ENCODE measurements around the gene SNX1. TPM values are rescaled to one million over a fixed set of nuclear protein-coding genes. Genes with fewer than 3 reads are reported as not detected.

The SNX1 gene
- total and polyA plus RNA-seq, 2 of the 13 experiments (the other 11 are each of a cell fraction or from before 2014, with no cell fraction given) = 29.3 to 60.1 TPM

GRCh38 chr15:64093627-64094417 lies 2.0 kb upstream of the SNX1 start, which contains the start of gene CIAO2A (continued):
- TF ChIP-seq ZBTB14 (CRISPR knock-in tag; IDR thresholded peaks at IDR 0.05) (no peak), KLF13 (CRISPR knock-in tag; IDR thresholded peaks at IDR 0.05) (no peak), NCOR1 (IDR thresholded peaks at IDR 0.05; ENCODE audit: borderline replicate concordance, low read length) (no peak; the same call in 1 of the 2 replicates), GTF2F1 (IDR thresholded peaks at IDR 0.05; ENCODE audit: low read length) (no peak), TGIF2 (CRISPR knock-in tag; IDR thresholded peaks at IDR 0.05) (no peak), ZBTB46 (CRISPR knock-in tag; IDR thresholded peaks at IDR 0.05; ENCODE audit: borderline replicate concordance) (no peak), ZNF20 (CRISPR knock-in tag; IDR thresholded peaks at IDR 0.05) (no peak), ZNF17 (CRISPR knock-in tag; IDR thresholded peaks at IDR 0.05) (no peak), PLSCR1 (CRISPR knock-in tag; IDR thresholded peaks at IDR 0.05; ENCODE audit: borderline replicate concordance) (no peak), NPAS2 (CRISPR knock-in tag; IDR thresholded peaks at IDR 0.05; ENCODE audit: borderline replicate concordance) (no peak), ZXDC (CRISPR knock-in tag; IDR thresholded peaks at IDR 0.05) (no peak), TEF (CRISPR knock-in tag; IDR thresholded peaks at IDR 0.05) (no peak), SMC3 (IDR thresholded peaks at IDR 0.05; ENCODE audit: low read length) (no peak), ZNF101 (CRISPR knock-in tag; IDR thresholded peaks at IDR 0.05; ENCODE audit: borderline replicate concordance, low read depth) (no peak), ZHX1 (CRISPR knock-in tag; IDR thresholded peaks at IDR 0.05; ENCODE audit: low read depth) (peak; percentile 31; the same call in 1 of the 2 replicates), TIGD3 (CRISPR knock-in tag; IDR thresholded peaks at IDR 0.05; ENCODE audit: borderline replicate concordance) (peak; percentile 79; the same call in 1 of the 2 replicates), ATM (IDR thresholded peaks at IDR 0.05; ENCODE audit: borderline replicate concordance) (no peak)

All from HepG2 (cell line).